OCI-LY3 (cell line): Measurements from ENCODE around the gene SRPK2.

Source experiments
- CTCF ChIP-seq: fragments of 200-600, 300-600 bp; sonication (generic); IDR thresholded peaks from 2 replicates; pipeline ENCODE4 v1.5.1; 2014; ENCODE audit warnings: antibody characterized with exemption, low read length, low read depth
- EZH2phosphoT487 ChIP-seq: fragments of 200-600 bp; shearing (Covaris generic); IDR thresholded peaks from 2 replicates; pipeline ENCODE4 v1.6.1; 2018; ENCODE audit warnings: antibody characterized with exemption, mixed run types, low read depth

- TF ChIP-seq CTCF (no peak), EZH2phosphoT487 (no peak)
Observed at GRCh38 chr7:105106473-105106872, 282.2 kb downstream of the SRPK2 start.
